Karpas-422 (cell line): ENCODE results near the gene PARVG. TPM values are rescaled to one million over a fixed set of nuclear protein-coding genes. Genes with fewer than 3 reads are reported as not detected.
"Not testable (repeated sequence)": the region's sequence is repeated elsewhere in the genome, so short reads cannot be mapped to it uniquely, and the experiment has no call there.

ENCODE experiments used
- DNase-seq: peaks from one replicate; pipeline ENCODE4 v3.0.0-alpha.2; 2015
- H2AFZ ChIP-seq: fragments of 200-600 bp; sonication (generic); 2 replicates; pipeline ENCODE4 v1.6.1; 2014; ENCODE audit warnings: antibody characterized with exemption, low read length, mixed read lengths
- H3K27ac ChIP-seq: fragments of 200-600 bp; sonication (generic); 2 replicates; pipeline ENCODE4 v1.5.1; 2014; ENCODE audit warnings: mild to moderate bottlenecking, low read length, moderate library complexity
- H3K27me3 ChIP-seq: fragments of 200-600 bp; sonication (generic); 2 replicates; pipeline ENCODE4 v1.6.1; 2014; ENCODE audit warnings: low read length, mixed read lengths
- H3K36me3 ChIP-seq: fragments of 200-600 bp; sonication (generic); 2 replicates; pipeline ENCODE4 v1.6.1; 2014; ENCODE audit warnings: low read length, mixed read lengths; ENCODE audit not compliant: insufficient read depth
- H3K4me1 ChIP-seq: fragments of 200-600 bp; sonication (generic); 2 replicates; pipeline ENCODE4 v1.6.1; 2014; ENCODE audit warnings: mild to moderate bottlenecking, low read length, mixed read lengths
- H3K4me2 ChIP-seq: fragments of 200-600 bp; sonication (generic); 2 replicates; pipeline ENCODE4 v1.6.1; 2014; ENCODE audit warnings: low read length, low read depth, mild to moderate bottlenecking; ENCODE audit not compliant: poor library complexity, severe bottlenecking
- H3K4me3 ChIP-seq: fragments of 200-600 bp; sonication (generic); 2 replicates; pipeline ENCODE4 v1.5.1; 2014; ENCODE audit warnings: mild to moderate bottlenecking, antibody characterized with exemption, low read length, mixed read lengths
- H3K79me2 ChIP-seq: fragments of 200-600 bp; sonication (generic); 2 replicates; pipeline ENCODE4 v1.6.1; 2014; ENCODE audit warnings: mild to moderate bottlenecking, low read length, mixed read lengths
- H3K9ac ChIP-seq: fragments of 200-600 bp; sonication (generic); 2 replicates; pipeline ENCODE4 v1.6.0; 2014; ENCODE audit warnings: low read length
- H3K9me2 ChIP-seq: fragments of 200-600 bp; sonication (generic), shearing (Covaris generic); replicated peaks from 2 replicates; pipeline ENCODE4 v1.6.0; 2014; ENCODE audit warnings: mild to moderate bottlenecking, low read length, moderate library complexity; ENCODE audit not compliant: insufficient read depth
- H3K9me3 ChIP-seq: fragments of 300-700, 200-600 bp; sonication (generic); 2 replicates; pipeline ENCODE4 v1.6.1; 2014; ENCODE audit warnings: low read length, mixed read lengths
- H4K20me1 ChIP-seq: fragments of 200-600 bp; sonication (generic); 2 replicates; pipeline ENCODE4 v1.6.1; 2014; ENCODE audit warnings: mild to moderate bottlenecking, antibody characterized with exemption, low read length, low read depth; ENCODE audit not compliant: insufficient read depth
- total RNA-seq: library from RNA; depleted of rRNA; stranded (reverse); fragments of >200 nt; shearing (Covaris generic); gene quantifications from 2 replicates; pipeline ENCODE4 v1.2.3, GENCODE V29; 2014; ENCODE audit warnings: low replicate concordance

Gene PARVG
- total RNA-seq, 1 experiment from 2014 or later = 6.3 TPM

DNA sequence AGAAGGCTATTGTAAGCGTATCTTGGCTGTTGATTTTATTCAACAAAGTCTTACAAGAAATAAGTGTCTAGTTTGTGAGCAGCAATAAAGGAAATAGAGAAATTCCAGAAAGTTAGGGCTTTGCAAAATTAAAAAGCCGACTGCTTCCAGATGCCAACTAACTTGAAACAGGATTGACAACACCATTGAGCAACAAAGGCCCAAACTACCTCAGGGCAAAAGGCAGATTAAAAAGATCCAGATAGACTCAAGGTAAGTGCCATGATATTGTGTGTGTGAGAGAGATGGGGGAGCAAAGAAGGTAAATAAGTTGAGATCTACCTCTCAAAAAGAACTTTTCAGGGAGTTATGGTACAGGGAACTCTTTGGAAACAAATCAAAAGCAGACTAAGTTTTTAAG is 49.1 kb downstream of the PARVG start:
- no peak for DNase-seq
- H3K27me3 ChIP-seq = no peaks in the 10 kb centered on the region
- H3K4me1 ChIP-seq = no peaks in the 10 kb centered on the region
- H3K36me3 ChIP-seq = no peaks in the 10 kb centered on the region
- no peak overlapping the region for H3K4me3 ChIP-seq
- no peak overlapping the region for H3K9ac ChIP-seq
- H3K9me2 ChIP-seq = no peaks in the 10 kb centered on the region
- H4K20me1 ChIP-seq = no peaks in the 10 kb centered on the region
- H3K9me3 ChIP-seq = no peaks in the 10 kb centered on the region
- no peak overlapping the region for H3K27ac ChIP-seq
- H3K4me2 ChIP-seq = no peak overlapping the region
- H2AFZ ChIP-seq = no peak overlapping the region
- no peaks in the 10 kb centered on the region for H3K79me2 ChIP-seq

DNA sequence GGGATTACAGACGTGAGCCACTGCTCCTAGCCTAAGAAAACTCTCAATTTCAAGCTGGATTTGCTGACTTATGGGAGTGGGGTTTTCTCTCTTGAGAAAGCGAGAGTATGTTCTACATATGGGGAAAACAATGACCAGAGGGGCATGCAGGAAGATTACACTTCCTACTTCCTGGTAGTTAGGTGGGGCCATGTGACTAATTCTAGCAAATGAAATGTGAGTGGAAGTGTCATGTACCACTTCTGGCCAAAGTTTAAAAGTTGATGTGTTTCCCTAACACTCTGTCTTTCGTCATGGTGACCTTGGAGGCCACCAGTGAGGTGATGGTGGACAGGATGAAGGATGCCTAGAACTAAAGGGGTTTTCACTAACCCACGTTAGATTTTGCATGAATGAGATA is 50.5 kb downstream of the PARVG start:
- Histone ChIP-seq H3K36me3 (no peaks in the 10 kb centered on the region), H3K9me2 (no peaks in the 10 kb centered on the region), H3K27ac (no peak overlapping the region), H3K4me2 (no peak overlapping the region), H3K79me2 (no peaks in the 10 kb centered on the region), H3K27me3 (no peaks in the 10 kb centered on the region), H2AFZ (peak overlapping the region; percentile 15; the same call in 1 of the 2 replicates), H3K4me1 (no peaks in the 10 kb centered on the region), H3K9ac (no peak overlapping the region), H3K4me3 (no peak overlapping the region), H3K9me3 (no peaks in the 10 kb centered on the region), H4K20me1 (no peaks in the 10 kb centered on the region)
- DNase-seq = peak; percentile 52

- H3K27me3 ChIP-seq, H3K9me2 ChIP-seq, H4K20me1 ChIP-seq, H3K4me1 ChIP-seq, H3K36me3 ChIP-seq, H2AFZ ChIP-seq, H3K9ac ChIP-seq, H3K79me2 ChIP-seq, DNase-seq, H3K4me3 ChIP-seq, H3K9me3 ChIP-seq, H3K4me2 ChIP-seq, H3K27ac ChIP-seq: not testable (repeated sequence)
Measured at GRCh38 chr22:44234372-44234771, 53.6 kb downstream of the PARVG start.

- H3K27ac ChIP-seq = no peak overlapping the region
- H3K36me3 ChIP-seq = no peaks in the 10 kb centered on the region
- no peaks in the 10 kb centered on the region for H3K4me1 ChIP-seq
- no peaks in the 10 kb centered on the region for H4K20me1 ChIP-seq
- DNase-seq = no peak
- no peak overlapping the region for H3K9ac ChIP-seq
- H3K4me3 ChIP-seq = no peak overlapping the region
- H2AFZ ChIP-seq = no peak overlapping the region
- no peaks in the 10 kb centered on the region for H3K27me3 ChIP-seq
- H3K4me2 ChIP-seq = no peak overlapping the region
- H3K79me2 ChIP-seq = no peaks in the 10 kb centered on the region
- no peaks in the 10 kb centered on the region for H3K9me3 ChIP-seq
- no peaks in the 10 kb centered on the region for H3K9me2 ChIP-seq
Measured at GRCh38 chr22:44237290-44237689, 56.6 kb downstream of the PARVG start.

- H3K9ac ChIP-seq, DNase-seq, H3K27me3 ChIP-seq: not testable (repeated sequence)
Measured at GRCh38 chr22:44241121-44241520, 60.4 kb downstream of the PARVG start.

DNA sequence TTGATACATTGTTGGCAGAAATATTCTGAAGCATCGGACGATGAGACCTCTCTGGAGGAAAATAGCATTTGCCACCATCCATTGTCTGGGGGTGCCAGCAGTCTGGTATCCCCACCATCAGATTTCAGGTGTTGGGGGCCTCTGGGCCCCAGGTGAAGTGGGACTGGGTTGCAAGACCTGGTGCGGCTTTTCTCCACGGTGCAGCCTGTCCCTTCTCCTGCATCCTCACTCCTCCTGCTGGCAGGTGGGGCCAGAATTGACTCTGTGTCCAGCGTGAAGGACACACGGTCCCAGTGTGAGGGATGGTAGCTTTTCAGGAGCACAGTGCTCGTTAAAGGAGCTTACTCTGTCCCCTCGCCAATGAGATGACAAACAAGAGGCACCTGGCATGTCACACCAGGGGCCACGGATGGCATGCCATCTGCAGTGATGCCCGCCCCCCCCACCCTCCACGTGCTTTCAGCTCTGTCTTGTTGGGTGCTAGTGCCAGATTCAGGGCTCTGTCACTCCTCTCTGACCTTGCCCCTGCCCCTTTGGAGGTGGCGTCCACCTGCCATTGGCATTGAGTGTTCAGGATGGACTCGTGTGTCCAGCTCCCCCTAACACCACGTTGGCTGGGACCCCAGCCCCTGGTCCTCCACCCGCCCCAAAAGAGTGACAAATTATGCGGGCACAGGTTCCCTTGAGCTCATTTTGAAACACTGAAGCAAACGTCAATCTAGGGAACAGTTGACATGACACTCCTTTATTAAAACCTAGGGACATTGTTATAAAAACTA is 62.4 kb downstream of the PARVG start:
- no peak for DNase-seq
- no peak overlapping the region for H3K4me3 ChIP-seq

More at GRCh38 chr22:44241121-44241520, 60.4 kb downstream of the PARVG start:
- not testable (repeated sequence) for H4K20me1 ChIP-seq, H3K4me2 ChIP-seq, H3K4me1 ChIP-seq, H3K4me3 ChIP-seq, H3K27ac ChIP-seq, H3K36me3 ChIP-seq, H3K9me2 ChIP-seq, H3K79me2 ChIP-seq, H3K9me3 ChIP-seq, H2AFZ ChIP-seq

DNA sequence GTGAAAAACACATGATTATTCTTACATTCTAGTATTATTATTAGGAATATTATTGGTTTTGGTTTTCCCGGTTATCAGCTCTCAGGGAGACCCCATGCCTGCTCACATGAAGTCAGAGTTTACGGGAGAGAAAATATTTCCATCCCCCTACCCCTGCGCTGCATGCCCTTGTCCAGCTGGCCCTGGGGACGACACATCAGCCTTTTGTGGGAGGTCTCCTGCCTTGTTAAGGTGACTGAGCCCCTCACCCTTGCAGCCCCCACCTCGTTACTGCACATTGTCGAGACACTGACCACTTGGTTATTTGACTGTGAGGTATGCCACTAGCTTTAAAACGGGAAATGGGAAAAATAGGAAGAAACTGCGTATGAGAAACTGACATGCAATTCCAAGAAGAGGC is 63.0 kb downstream of the PARVG start:
- H3K9me3 ChIP-seq = no peaks in the 10 kb centered on the region
- DNase-seq = no peak
- no peaks in the 10 kb centered on the region for H3K36me3 ChIP-seq
- H3K4me1 ChIP-seq = no peaks in the 10 kb centered on the region
- H3K4me3 ChIP-seq = no peak overlapping the region
- no peak overlapping the region for H3K4me2 ChIP-seq
- no peaks in the 10 kb centered on the region for H3K79me2 ChIP-seq
- H3K27me3 ChIP-seq = no peaks in the 10 kb centered on the region
- no peaks in the 10 kb centered on the region for H4K20me1 ChIP-seq
- no peaks in the 10 kb centered on the region for H3K9me2 ChIP-seq
- no peak overlapping the region for H2AFZ ChIP-seq
- no peak overlapping the region for H3K9ac ChIP-seq
- H3K27ac ChIP-seq = no peak overlapping the region

More for the DNA sequence above, 62.4 kb downstream of the PARVG start:
- H3K27ac ChIP-seq = no peak overlapping the region
- no peaks in the 10 kb centered on the region for H3K27me3 ChIP-seq
- no peaks in the 10 kb centered on the region for H3K9me3 ChIP-seq
- H3K79me2 ChIP-seq = no peaks in the 10 kb centered on the region
- H2AFZ ChIP-seq = no peak overlapping the region
- H4K20me1 ChIP-seq = no peaks in the 10 kb centered on the region
- H3K36me3 ChIP-seq = no peaks in the 10 kb centered on the region
- H3K4me1 ChIP-seq = no peaks in the 10 kb centered on the region
- no peak overlapping the region for H3K9ac ChIP-seq
- H3K9me2 ChIP-seq = no peaks in the 10 kb centered on the region
- no peak overlapping the region for H3K4me2 ChIP-seq

- Histone ChIP-seq H4K20me1 (no peaks in the 10 kb centered on the region), H3K79me2 (no peaks in the 10 kb centered on the region), H3K9me2 (no peaks in the 10 kb centered on the region), H3K9me3 (no peaks in the 10 kb centered on the region), H3K4me3 (no peak overlapping the region), H3K27me3 (no peaks in the 10 kb centered on the region), H3K27ac (no peak overlapping the region), H3K4me2 (no peak overlapping the region), H3K36me3 (no peaks in the 10 kb centered on the region), H3K4me1 (no peaks in the 10 kb centered on the region), H2AFZ (no peak overlapping the region), H3K9ac (no peak overlapping the region)
- no peak for DNase-seq
Measured at GRCh38 chr22:44244265-44244822, 63.6 kb downstream of the PARVG start.
